ENCODE data around the gene CHST7. TPM values are rescaled to one million over a fixed set of nuclear protein-coding genes. Genes with fewer than 3 reads are reported as not detected.

CHST7 gene
- total and polyA plus RNA-seq, 2 experiments from 2014 or later, result 7.6 to 27.2 TPM

- peaks cover 7% of the 10 kb centered on the region; the same call in 1 of the 2 replicates for H3K27me3 ChIP-seq (ENCODE audit: insufficient read depth)
- peaks cover 34% of the 10 kb centered on the region for H3K4me1 Mint-ChIP-seq
- H3F3A ChIP-seq (replicated peaks; ENCODE audit: low read depth), result no peaks in the 10 kb centered on the region
- H3K79me2 ChIP-seq (replicated peaks; ENCODE audit: insufficient read depth), result peaks cover 77% of the 10 kb centered on the region
- DNase-seq (ENCODE audit: low spot score) (no peak), ATAC-seq (no peak)
- H3K4me2 ChIP-seq, result no peak overlapping the region
- peaks cover 19% of the 10 kb centered on the region for H3K36me3 Mint-ChIP-seq (ENCODE audit: low read depth)
- H3K9me2 ChIP-seq (ENCODE audit: insufficient read depth), result no peaks in the 10 kb centered on the region
- no peaks in the 10 kb centered on the region for H3K9me3 Mint-ChIP-seq
- no peak for TF ChIP-seq ZNF462 (CRISPR knock-in tag; IDR thresholded peaks at IDR 0.05)
- TF ChIP-seq NANOG (IDR thresholded peaks at IDR 0.05; ENCODE audit: borderline replicate concordance), result no peak
- no peak for TF ChIP-seq POLR2AphosphoS5 (IDR thresholded peaks at IDR 0.05; ENCODE audit: low read depth)
- TF ChIP-seq, protein P1, sequence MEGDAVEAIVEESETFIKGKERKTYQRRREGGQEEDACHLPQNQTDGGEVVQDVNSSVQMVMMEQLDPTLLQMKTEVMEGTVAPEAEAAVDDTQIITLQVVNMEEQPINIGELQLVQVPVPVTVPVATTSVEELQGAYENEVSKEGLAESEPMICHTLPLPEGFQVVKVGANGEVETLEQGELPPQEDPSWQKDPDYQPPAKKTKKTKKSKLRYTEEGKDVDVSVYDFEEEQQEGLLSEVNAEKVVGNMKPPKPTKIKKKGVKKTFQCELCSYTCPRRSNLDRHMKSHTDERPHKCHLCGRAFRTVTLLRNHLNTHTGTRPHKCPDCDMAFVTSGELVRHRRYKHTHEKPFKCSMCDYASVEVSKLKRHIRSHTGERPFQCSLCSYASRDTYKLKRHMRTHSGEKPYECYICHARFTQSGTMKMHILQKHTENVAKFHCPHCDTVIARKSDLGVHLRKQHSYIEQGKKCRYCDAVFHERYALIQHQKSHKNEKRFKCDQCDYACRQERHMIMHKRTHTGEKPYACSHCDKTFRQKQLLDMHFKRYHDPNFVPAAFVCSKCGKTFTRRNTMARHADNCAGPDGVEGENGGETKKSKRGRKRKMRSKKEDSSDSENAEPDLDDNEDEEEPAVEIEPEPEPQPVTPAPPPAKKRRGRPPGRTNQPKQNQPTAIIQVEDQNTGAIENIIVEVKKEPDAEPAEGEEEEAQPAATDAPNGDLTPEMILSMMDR (conservative IDR thresholded peaks at IDR 0.05; ENCODE audit: low read depth in 2 of 2), result no peak
- no peak for TF ChIP-seq CREB1 (CRISPR knock-in tag; IDR thresholded peaks at IDR 0.05; ENCODE audit: low read depth)
- TF ChIP-seq ZNF331 (CRISPR knock-in tag; IDR thresholded peaks at IDR 0.05; ENCODE audit: low read depth), result no peak
- no peak for TF ChIP-seq STAT1 (IDR thresholded peaks at IDR 0.05; ENCODE audit: unreplicated experiment)
- TF ChIP-seq ZNF114 (CRISPR knock-in tag; IDR thresholded peaks at IDR 0.05), result no peak
- TF ChIP-seq JUNB (IDR thresholded peaks at IDR 0.05; ENCODE audit: unreplicated experiment), result no peak
- H3K27ac ChIP-seq (ENCODE audit: low read depth), result no peak overlapping the region
- H3K4me3 ChIP-seq, result no peak overlapping the region
- H3K36me3 ChIP-seq (ENCODE audit: insufficient read depth), result no peaks in the 10 kb centered on the region
- H3K27me3 Mint-ChIP-seq (ENCODE audit: insufficient read depth, low read depth, poor library complexity), result peaks cover 3% of the 10 kb centered on the region
- no peaks in the 10 kb centered on the region for H4K20me1 ChIP-seq (replicated peaks; ENCODE audit: insufficient read depth)
- H3K4me3 Mint-ChIP-seq, result no peak overlapping the region
- H3K4me1 ChIP-seq (ENCODE audit: insufficient read depth), result peaks cover 22% of the 10 kb centered on the region
- H3K27ac Mint-ChIP-seq, result no peak overlapping the region
- no peak overlapping the region for H2AFZ ChIP-seq
Observed at GRCh38 chrX:46580613-46581012, 7.0 kb downstream of the CHST7 start.
